AG04450 (cell line): ENCODE data around the gene SPATC1L. TPM values are rescaled to one million over a fixed set of nuclear protein-coding genes. Genes with fewer than 3 reads are reported as not detected.
"Not testable (repeated sequence)": the region's sequence is repeated elsewhere in the genome, so short reads cannot be mapped to it uniquely, and the experiment has no call there.

Experiments used
- CTCF ChIA-PET: fragments of 300-600, 350-600 bp; formaldehyde crosslinking; extraction: SDS; loops from one replicate; lab custom pipeline; 2022; ENCODE audit warnings: antibody characterized with exemption, inconsistent platforms; lab: Charles Lee
- POLR2A ChIA-PET: fragments of 350-600 bp; formaldehyde crosslinking; extraction: SDS; loops from one replicate; lab custom pipeline; 2021; ENCODE audit warnings: antibody characterized with exemption, inconsistent platforms; lab: Yijun Ruan, JAX
- DNase-seq: peaks from one replicate; pipeline ENCODE4 v3.0.0-alpha.2; 2011; ENCODE audit warnings: low read depth, low spot score
- H3K27ac ChIP-seq: one replicate; pipeline ENCODE4 v1.5.1; 2012; ENCODE audit warnings: low read depth, low read length, control low read depth
- H3K27me3 ChIP-seq: one replicate; pipeline ENCODE4 v1.6.0; 2012; ENCODE audit warnings: low read length; ENCODE audit not compliant: control insufficient read depth, insufficient read depth
- H3K4me3 ChIP-seq: 2 replicates; pipeline ENCODE4 v1.5.1; 2011; ENCODE audit warnings: mild to moderate bottlenecking, low read depth, low read length, control low read depth
- H3K9me3 ChIP-seq: 2 replicates; pipeline ENCODE4 v1.5.1; 2012; ENCODE audit warnings: low read length; ENCODE audit not compliant: control insufficient read depth, insufficient read depth
- CTCF ChIP-seq: IDR thresholded peaks from 2 replicates; pipeline ENCODE4 v1.5.1; 2011; ENCODE audit warnings: low read depth, low read length, control low read depth, inconsistent platforms
- polyA plus RNA-seq: library from polyadenylated mRNA; depleted of rRNA; stranded (reverse); fragments of >200 nt; gene quantifications from 2 replicates; pipeline ENCODE4 v1.2.3, GENCODE V29; 2011

SPATC1L gene
- polyA plus RNA-seq, 1 experiment, result 1.6 TPM

- Histone ChIP-seq H3K27ac (no peak overlapping the region), H3K27me3 (no peaks in the 10 kb centered on the region), H3K4me3 (no peak overlapping the region), H3K9me3 (peaks cover 14% of the 10 kb centered on the region)
- no peak for TF ChIP-seq CTCF
- DNase-seq, result no peak
- ChIA-PET POLR2A (no interaction called here), CTCF (no interaction called here)
Observed at GRCh38 chr21:46145159-46145839, 39.0 kb downstream of the SPATC1L start.

DNA sequence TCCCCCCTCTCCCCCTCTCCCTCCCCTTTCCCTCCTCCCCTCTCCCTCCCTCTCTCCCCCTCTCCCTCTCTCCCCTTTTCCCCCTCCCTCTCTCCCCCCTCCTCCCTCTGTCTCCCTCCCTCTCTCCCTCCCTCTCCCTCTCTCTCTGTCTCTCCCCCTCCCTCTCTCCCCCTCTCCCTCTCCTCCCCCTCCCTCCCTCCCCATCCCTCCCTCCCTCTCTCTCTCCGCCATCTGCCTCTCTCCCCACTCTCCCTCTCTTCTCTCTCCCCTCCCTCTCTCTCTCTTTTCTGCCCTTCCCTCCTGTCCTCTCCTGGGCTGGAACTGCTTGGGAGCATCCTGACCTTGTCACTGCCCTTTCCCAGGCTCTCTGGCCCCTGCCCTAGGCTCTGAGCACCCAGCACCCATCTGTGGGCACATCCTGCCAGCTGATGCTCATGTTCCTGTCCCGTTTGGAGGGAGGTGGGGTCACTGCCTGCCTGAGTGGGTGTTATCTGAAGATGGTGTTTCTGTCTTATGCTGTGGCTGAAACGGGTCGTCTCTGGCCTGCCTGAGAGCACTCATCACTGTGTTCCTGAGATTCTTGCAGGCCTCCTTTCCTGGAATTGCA, 39.7 kb downstream of the SPATC1L start:
- Histone ChIP-seq H3K27me3 (peaks cover 3% of the 10 kb centered on the region), H3K27ac (no peak overlapping the region), H3K9me3 (peaks cover 14% of the 10 kb centered on the region), H3K4me3 (no peak overlapping the region)
- no peak for DNase-seq
- ChIA-PET POLR2A (no interaction called here), CTCF (interaction anchor here (0.6 to 2.9 kb wide), 10 partner anchors 9 to 495 kb away, joined by 3 to 31 read pairs (median 5); a partner anchor contains a TSS)
- no peak for TF ChIP-seq CTCF

DNA sequence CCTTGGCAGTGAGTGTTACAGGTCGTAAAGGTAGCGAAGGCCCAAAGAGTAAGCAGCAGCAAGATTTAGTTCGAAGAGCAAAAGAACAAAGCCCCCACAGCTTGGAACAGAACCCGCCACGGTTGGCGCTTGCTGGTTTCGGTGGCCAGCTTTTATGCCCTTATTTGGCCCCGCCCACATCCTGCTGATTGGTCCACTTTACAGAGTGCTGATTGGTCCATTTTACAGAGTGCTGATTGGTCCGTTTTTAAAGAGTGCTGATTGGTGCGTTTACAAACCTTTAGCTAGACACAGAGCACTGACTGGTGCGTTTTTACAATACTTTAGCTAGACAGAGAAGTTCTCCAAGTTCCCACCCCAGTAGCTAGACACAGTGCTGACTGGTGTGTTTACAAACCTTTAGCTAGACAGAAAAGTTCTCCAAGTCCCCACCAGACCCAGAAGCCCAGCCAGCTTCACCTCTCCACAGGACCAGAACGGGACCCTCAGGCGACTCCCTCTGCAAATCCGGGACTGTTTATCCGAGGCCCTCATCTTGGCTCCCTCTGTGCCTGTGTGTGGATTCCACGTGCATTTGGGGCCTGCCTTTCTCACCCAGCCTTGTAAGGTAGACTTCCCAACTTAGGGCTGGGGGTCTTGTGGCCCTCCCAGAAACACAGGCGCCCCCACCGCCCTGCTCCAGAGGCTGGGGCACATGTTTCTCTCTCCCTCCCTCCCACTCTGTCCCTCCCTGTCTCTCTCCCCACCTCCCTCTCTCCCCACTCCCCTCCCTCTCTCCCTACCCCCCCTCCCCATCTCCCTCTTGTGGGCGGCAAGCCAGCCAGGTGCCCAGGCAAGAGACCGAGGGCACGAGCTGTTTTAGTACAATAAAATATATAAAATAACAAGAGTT, 41.4 kb downstream of the SPATC1L start:
- peaks cover 14% of the 10 kb centered on the region for H3K9me3 ChIP-seq
- DNase-seq, result no peak
- CTCF ChIA-PET, result interaction anchor here (0.6 to 2.9 kb wide), 45 partner anchors 11 to 497 kb away, joined by 3 to 31 read pairs (median 3); a partner anchor contains a TSS
- TF ChIP-seq CTCF, result no peak
- H3K27ac ChIP-seq, result no peak overlapping the region
- H3K27me3 ChIP-seq, result peaks cover 4% of the 10 kb centered on the region
- no peak overlapping the region for H3K4me3 ChIP-seq
- POLR2A ChIA-PET, result interaction anchor here (0.6 to 1.2 kb wide), 4 partner anchors 44 to 182 kb away, joined by 3 to 15 read pairs (median 4); no protein-coding TSS in a partner anchor

DNA sequence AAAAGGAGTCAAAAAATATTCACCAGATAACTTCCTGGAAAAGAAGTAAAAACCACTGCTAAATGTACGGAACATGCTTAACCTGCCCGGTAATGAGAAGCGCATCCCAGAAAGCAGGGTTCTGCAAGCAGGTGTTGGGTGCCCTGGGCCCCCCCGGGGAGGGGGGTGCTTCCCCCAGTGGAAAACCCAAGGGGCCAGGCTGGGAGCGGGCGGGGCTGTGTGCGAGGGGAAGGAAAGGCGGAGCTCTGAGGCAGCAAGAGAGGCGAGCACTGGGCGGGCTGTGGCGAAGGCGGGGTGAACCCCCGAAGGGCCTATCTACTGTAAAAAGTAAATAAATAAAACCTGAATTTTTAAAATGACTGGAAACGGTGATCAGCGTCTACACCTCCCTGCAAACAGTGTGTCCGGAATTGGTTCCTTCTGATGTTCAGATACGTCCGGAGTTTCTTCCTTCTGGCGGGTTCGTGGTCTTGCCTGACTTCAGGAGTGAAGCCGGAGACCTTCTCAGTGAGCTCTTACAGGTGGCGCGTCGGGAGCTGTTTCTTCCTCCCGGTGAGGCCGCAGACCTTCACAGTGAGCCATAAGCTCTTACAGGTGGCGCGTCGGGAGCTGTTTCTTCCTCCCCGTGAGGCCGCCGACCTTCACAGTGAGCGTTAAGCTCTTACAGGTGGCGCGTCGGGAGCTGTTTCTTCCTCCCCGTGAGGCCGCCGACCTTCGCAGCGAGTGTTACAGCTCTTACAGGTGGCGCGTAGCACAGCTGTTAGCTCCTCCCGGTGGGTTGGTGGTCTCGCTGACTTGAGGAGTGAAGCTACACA, 42.3 kb downstream of the SPATC1L start:
- TF ChIP-seq CTCF, result no peak
- ChIA-PET CTCF (interaction anchor here (1.2 to 2.9 kb wide), 7 partner anchors 11 to 181 kb away, joined by 3 to 31 read pairs (median 5); no protein-coding TSS in a partner anchor), POLR2A (interaction anchor here (0.9 kb wide), 1 partner anchor 168 kb away, joined by 3 read pairs; no protein-coding TSS in a partner anchor)
- Histone ChIP-seq H3K27me3 (peaks cover 5% of the 10 kb centered on the region), H3K4me3 (no peak overlapping the region), H3K9me3 (peaks cover 14% of the 10 kb centered on the region), H3K27ac (no peak overlapping the region)
- no peak for DNase-seq

DNA sequence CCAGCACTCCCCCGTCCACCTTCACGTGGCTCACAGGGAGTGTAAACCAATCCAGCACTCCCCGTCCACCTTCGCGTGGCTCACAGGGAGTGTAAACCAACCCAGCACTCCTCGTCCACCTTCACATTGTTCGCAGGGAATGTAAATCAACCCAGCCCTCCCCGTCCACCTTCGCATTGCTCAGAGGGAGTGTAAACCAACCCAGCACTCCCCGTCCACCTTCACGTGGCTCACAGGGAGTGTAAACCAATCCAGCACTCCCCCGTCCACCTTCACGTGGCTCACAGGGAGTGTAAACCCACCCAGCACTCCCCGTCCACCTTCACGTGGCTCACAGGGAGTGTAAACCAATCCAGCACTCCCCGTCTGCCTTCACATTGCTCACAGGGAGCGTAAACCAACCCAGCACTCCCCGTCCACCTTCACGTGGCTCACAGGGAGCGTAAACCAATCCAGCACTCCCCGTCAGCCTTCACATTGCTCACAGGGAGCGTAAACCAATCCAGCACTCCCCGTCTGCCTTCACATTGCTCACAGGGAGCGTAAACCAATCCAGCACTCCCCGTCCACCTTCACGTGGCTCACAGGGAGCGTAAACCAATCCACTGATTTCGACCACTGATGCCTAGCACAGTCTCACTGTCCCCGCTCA, 43.8 kb downstream of the SPATC1L start:
- DNase-seq, H3K27me3 ChIP-seq, H3K27ac ChIP-seq, H3K4me3 ChIP-seq, POLR2A ChIA-PET: not testable (repeated sequence)
- H3K9me3 ChIP-seq, result peaks cover 14% of the 10 kb centered on the region
- CTCF ChIA-PET, result interaction anchor here (1.2 kb wide), 1 partner anchor 168 kb away, joined by 4 read pairs; no protein-coding TSS in a partner anchor
